HepG2 (cell line): ENCODE data around the gene CD248. TPM values are rescaled to one million over a fixed set of nuclear protein-coding genes. Genes with fewer than 3 reads are reported as not detected.

Experiments
- CEBPG ChIP-seq: IDR thresholded peaks from 2 replicates; pipeline ENCODE4 v1.6.1; 2016
- ETV6 ChIP-seq: sonication (generic); formaldehyde crosslinking; conservative IDR thresholded peaks from 2 replicates; pipeline ENCODE4 v1.4.0; 2020; ENCODE audit warnings: missing genetic modification reagents
- EZH2 ChIP-seq: conservative IDR thresholded peaks from 2 replicates; pipeline ENCODE4 v1.6.1; 2012; ENCODE audit warnings: mild to moderate bottlenecking, low read depth, low read length, moderate library complexity
- ISL2 ChIP-seq: sonication (generic); formaldehyde crosslinking; IDR thresholded peaks from 2 replicates; pipeline ENCODE4 v1.5.0; 2020; ENCODE audit warnings: missing genetic modification reagents
- JARID2 ChIP-seq: sonication (generic); formaldehyde crosslinking; IDR thresholded peaks from 2 replicates; pipeline ENCODE4 v1.8.1; 2023; ENCODE audit warnings: missing genetic modification reagents, inconsistent platforms; ENCODE audit not compliant: insufficient replicate concordance
- MLXIP ChIP-seq: sonication (generic); formaldehyde crosslinking; IDR thresholded peaks from 2 replicates; pipeline ENCODE4 v1.9.0; 2021; ENCODE audit warnings: missing genetic modification reagents, borderline replicate concordance
- NFYB ChIP-seq: sonication (generic); formaldehyde crosslinking; IDR thresholded peaks from 2 replicates; pipeline ENCODE4 v1.4.0; 2020; ENCODE audit warnings: missing genetic modification reagents
- NONO ChIP-seq, 2 experiments: fragments of 450-650 bp in 1 of 2; sonication (generic) in 1 of 2; formaldehyde crosslinking in 1 of 2; IDR thresholded peaks in 1 of 2; conservative IDR thresholded peaks in 1 of 2; 2 replicates each; pipeline versions ENCODE4 v1.6.1 to v1.8.0; 2017 to 2022; ENCODE audit warnings: mild to moderate bottlenecking in 1 of 2, missing genetic modification reagents in 1 of 2, moderate library complexity in 1 of 2
- PAX8 ChIP-seq: sonication (generic); formaldehyde crosslinking; IDR thresholded peaks from 2 replicates; pipeline ENCODE4 v1.8.0; 2022; ENCODE audit warnings: mild to moderate bottlenecking, missing genetic modification reagents, borderline replicate concordance
- PITX1 ChIP-seq: sonication (generic); formaldehyde crosslinking; IDR thresholded peaks from 2 replicates; pipeline ENCODE4 v1.5.1; 2020; ENCODE audit warnings: mild to moderate bottlenecking, missing genetic modification reagents
- POLR2AphosphoS2 ChIP-seq: IDR thresholded peaks from 2 replicates; pipeline ENCODE4 v1.6.1; 2011; ENCODE audit warnings: low read depth, low read length, improper control_type of control experiment
- POLR2G ChIP-seq: fragments of 200-400 bp; formaldehyde crosslinking; IDR thresholded peaks from 2 replicates; pipeline ENCODE4 v1.6.1; 2018; ENCODE audit warnings: mild to moderate bottlenecking, low read depth, low read length, moderate library complexity
- SALL1 ChIP-seq: sonication (generic); formaldehyde crosslinking; IDR thresholded peaks from 2 replicates; pipeline ENCODE4 v1.8.0; 2022; ENCODE audit warnings: mild to moderate bottlenecking, missing genetic modification reagents
- SOX13 ChIP-seq, 3 experiments: fragments of 450-650 bp in 1 of 3; sonication (generic) in 1 of 3; formaldehyde crosslinking in 1 of 3; IDR thresholded peaks in 2 of 3; conservative IDR thresholded peaks in 1 of 3; 2 replicates each; pipeline versions ENCODE4 v1.5.0 to v1.6.1; 2016 to 2020; ENCODE audit warnings: antibody characterized with exemption in 1 of 3, mild to moderate bottlenecking in 1 of 3, missing compliant biosample characterization in 1 of 3, missing genetic modification reagents in 1 of 3, moderate library complexity in 1 of 3
- SRSF9 ChIP-seq: fragments of 200-400 bp; formaldehyde crosslinking; IDR thresholded peaks from 2 replicates; pipeline ENCODE4 v1.6.1; 2018; ENCODE audit warnings: borderline replicate concordance, mild to moderate bottlenecking, low read depth, low read length; ENCODE audit not compliant: insufficient read depth, poor library complexity, severe bottlenecking
- ZBTB25 ChIP-seq: IDR thresholded peaks from 2 replicates; pipeline ENCODE4 v1.6.1; 2018; ENCODE audit warnings: missing genetic modification reagents
- ZBTB34 ChIP-seq: sonication (generic); formaldehyde crosslinking; IDR thresholded peaks from 2 replicates; pipeline ENCODE4 v1.8.0; 2022; ENCODE audit warnings: mild to moderate bottlenecking, missing genetic modification reagents
- ZFAT ChIP-seq: sonication (generic); formaldehyde crosslinking; conservative IDR thresholded peaks from 2 replicates; pipeline ENCODE4 v1.8.1; 2023; ENCODE audit warnings: missing genetic modification reagents, inconsistent platforms
- ZNF484 ChIP-seq: sonication (generic); formaldehyde crosslinking; IDR thresholded peaks from 2 replicates; pipeline ENCODE4 v1.5.1; 2020; ENCODE audit warnings: mild to moderate bottlenecking, low read depth, missing genetic modification reagents, borderline replicate concordance
- ZNF784 ChIP-seq: sonication (generic); formaldehyde crosslinking; IDR thresholded peaks from 2 replicates; pipeline ENCODE4 v1.5.1; 2020; ENCODE audit warnings: missing genetic modification reagents, mild to moderate bottlenecking, borderline replicate concordance
- ZSCAN21 ChIP-seq: sonication (generic); formaldehyde crosslinking; IDR thresholded peaks from 2 replicates; pipeline ENCODE4 v1.8.0; 2022; ENCODE audit warnings: mild to moderate bottlenecking, missing genetic modification reagents, moderate library complexity, borderline replicate concordance
- polyA plus RNA-seq, 8 experiments: library from polyadenylated mRNA; depleted of rRNA in 3 of 8; stranded (reverse) in 7 of 8; unstranded in 1 of 8; fragments of >200 nt; fragmentation: Illumina TruSeq in 4 of 8; extraction: Trizol in 4 of 8; gene quantifications; 2 replicates each; pipeline versions ENCODE4 v1.2.1 to v1.2.3, GENCODE V29; 2011 to 2016; ENCODE audit warnings: low read depth in 4 of 8, missing spikeins in 1 of 8, mixed read lengths in 1 of 8; ENCODE audit not compliant: insufficient read depth in 1 of 8
- total RNA-seq, 5 experiments: library from RNA; depleted of rRNA; stranded (reverse); fragments of >200 nt; fragmentation: Illumina TruSeq; extraction: Trizol; gene quantifications; 2 replicates each; pipeline ENCODE4 v1.2.3, GENCODE V29; 2016; ENCODE audit warnings: low read depth in 1 of 5

The CD248 gene
- total and polyA plus RNA-seq, 2 of the 13 experiments (the other 11 are each of a cell fraction or from before 2014, with no cell fraction given), result 0.25 to 0.35 TPM

GRCh38 chr11:66365711-66366619 is 49.1 kb upstream of the CD248 start (continued):
- no peak for TF ChIP-seq ZBTB25 (CRISPR knock-in tag)
- TF ChIP-seq PAX8 (CRISPR knock-in tag), result no peak
- no peak for TF ChIP-seq ETV6 (CRISPR knock-in tag)
- TF ChIP-seq SOX13 (IDR thresholded peaks at IDR 0.05), result no peak
- no peak for TF ChIP-seq SOX13 (CRISPR knock-in tag; conservative IDR thresholded peaks at IDR 0.05 in 1 of 2, IDR thresholded peaks at IDR 0.05 in 1 of 2)
- no peak for TF ChIP-seq ZSCAN21 (CRISPR knock-in tag)
- TF ChIP-seq ZNF784 (CRISPR knock-in tag), result 0 out of 2 replicates have a peak, but pooled peaks have one; percentile 20
- no peak for TF ChIP-seq SRSF9
- TF ChIP-seq ZNF484 (CRISPR knock-in tag), result no peak
- no peak for TF ChIP-seq ZFAT (CRISPR knock-in tag)
- TF ChIP-seq ZBTB34, result no peak
- no peak for TF ChIP-seq NFYB (CRISPR knock-in tag)
- TF ChIP-seq POLR2AphosphoS2, result no peak
- peak; percentile 30; the same call in 1 of the 2 replicates for TF ChIP-seq SALL1 (CRISPR knock-in tag)
- no peak for TF ChIP-seq NONO (IDR thresholded peaks at IDR 0.05)
- TF ChIP-seq NONO (CRISPR knock-in tag; conservative IDR thresholded peaks at IDR 0.05), result peak; percentile 79
- TF ChIP-seq MLXIP (CRISPR knock-in tag), result no peak
- peak; percentile 19; the same call in 1 of the 2 replicates for TF ChIP-seq POLR2G
- no peak for TF ChIP-seq JARID2
- TF ChIP-seq EZH2, result no peak
- TF ChIP-seq PITX1 (CRISPR knock-in tag), result no peak
- no peak for TF ChIP-seq ISL2 (CRISPR knock-in tag)
- no peak for TF ChIP-seq CEBPG (CRISPR knock-in tag)
